GM18517 (cell line): ENCODE results near the gene PIKFYVE.

Experiments used
- ATAC-seq: cut with Tn5 transposase; IDR thresholded peaks from one replicate; pipeline ENCODE4 v1.9.1; 2021; ENCODE audit warnings: mild to moderate bottlenecking, moderate library complexity; ENCODE audit not compliant: unreplicated experiment

The PIKFYVE gene

DNA sequence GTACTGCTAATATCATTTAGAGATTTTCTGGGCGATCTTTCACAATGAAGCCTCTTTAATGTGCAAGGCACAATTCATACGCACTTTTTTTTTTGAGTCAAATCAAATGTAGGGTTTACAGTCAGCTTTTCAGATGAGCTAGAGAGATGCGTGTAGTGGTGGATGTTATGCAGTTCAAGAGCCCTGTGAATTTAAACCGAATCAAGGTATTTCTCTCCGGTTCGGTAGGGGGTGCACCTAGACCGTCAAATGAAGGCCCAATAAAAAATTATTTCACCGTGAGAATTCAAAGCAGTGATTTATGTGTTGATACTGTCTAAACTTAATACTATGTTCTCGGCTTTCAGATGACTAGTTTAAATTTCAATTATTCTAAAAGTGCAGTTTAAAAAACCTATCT lies 141.6 kb downstream of the PIKFYVE start:
- no peak for ATAC-seq
